ENCODE data around the gene RRP1.

The RRP1 gene

GRCh38 chr21:43749651-43750262 lies 39.6 kb upstream of the RRP1 start:
- DNase-seq (ENCODE audit: insufficient read length, low spot score) (no peak), FAIRE-seq (no peak)
- no peak for TF ChIP-seq SPI1 (IDR thresholded peaks at IDR 0.05; ENCODE audit: low read depth, low read length)
- no peak for TF ChIP-seq TAF1 (IDR thresholded peaks at IDR 0.05; ENCODE audit: low read depth, low read length)
- TF ChIP-seq POLR2AphosphoS5 (IDR thresholded peaks at IDR 0.05; ENCODE audit: low read depth, low read length), result no peak
- TF ChIP-seq PAX5 (IDR thresholded peaks at IDR 0.05; ENCODE audit: insufficient read depth, low read length, severe bottlenecking), result no peak
- TF ChIP-seq POU2F2 (IDR thresholded peaks at IDR 0.05; ENCODE audit: low read depth, low read length), result no peak
- no peak for TF ChIP-seq POLR2A (IDR thresholded peaks at IDR 0.05; ENCODE audit: low read depth, low read length)

DNA sequence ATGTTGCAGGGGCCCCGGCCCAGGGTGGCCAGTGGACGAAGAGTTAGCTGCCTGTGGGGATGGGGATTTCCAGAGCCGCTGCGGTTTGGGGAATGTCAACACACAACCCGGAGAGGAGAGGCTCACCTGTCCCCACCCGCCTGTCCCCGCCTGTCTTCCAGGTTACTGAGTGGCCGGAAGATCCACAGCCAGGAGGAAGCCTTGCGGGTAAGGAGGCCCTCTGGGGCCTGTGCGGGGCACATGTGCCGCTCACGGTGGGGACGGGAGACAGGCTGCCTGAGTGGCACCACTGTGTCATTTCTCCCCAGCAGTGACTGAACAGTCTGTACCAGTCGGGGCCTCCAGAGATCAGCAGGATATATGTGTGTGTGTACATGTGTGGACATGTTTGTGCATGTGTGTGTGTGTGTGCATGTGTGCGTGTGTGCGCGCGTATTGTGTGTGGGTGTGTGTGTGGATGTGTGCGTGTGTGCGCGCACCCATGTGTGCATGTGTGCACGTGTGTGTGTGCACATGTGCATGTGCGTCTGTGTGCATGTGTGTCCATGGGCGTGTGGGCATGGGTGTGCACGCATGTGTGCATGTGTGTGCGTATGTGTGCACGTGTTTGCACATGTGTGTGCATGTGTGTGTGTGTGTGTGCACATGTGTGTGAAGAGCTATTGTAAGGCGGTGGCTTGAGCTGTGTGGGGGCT lies 38.9 kb upstream of the RRP1 start:
- FAIRE-seq (peak; percentile 57), DNase-seq (ENCODE audit: insufficient read length, low spot score) (no peak)
- TF ChIP-seq POU2F2 (IDR thresholded peaks at IDR 0.05; ENCODE audit: low read depth, low read length) (0 out of 2 replicates have a peak, but pooled peaks have one; percentile 12), POLR2A (IDR thresholded peaks at IDR 0.05; ENCODE audit: low read depth, low read length) (no peak; the same call in 1 of the 2 replicates), PAX5 (IDR thresholded peaks at IDR 0.05; ENCODE audit: insufficient read depth, low read length, severe bottlenecking) (no peak), TAF1 (IDR thresholded peaks at IDR 0.05; ENCODE audit: low read depth, low read length) (no peak), POLR2AphosphoS5 (IDR thresholded peaks at IDR 0.05; ENCODE audit: low read depth, low read length) (0 out of 2 replicates have a peak, but pooled peaks have one; percentile 35), SPI1 (IDR thresholded peaks at IDR 0.05; ENCODE audit: low read depth, low read length) (no peak)

DNA sequence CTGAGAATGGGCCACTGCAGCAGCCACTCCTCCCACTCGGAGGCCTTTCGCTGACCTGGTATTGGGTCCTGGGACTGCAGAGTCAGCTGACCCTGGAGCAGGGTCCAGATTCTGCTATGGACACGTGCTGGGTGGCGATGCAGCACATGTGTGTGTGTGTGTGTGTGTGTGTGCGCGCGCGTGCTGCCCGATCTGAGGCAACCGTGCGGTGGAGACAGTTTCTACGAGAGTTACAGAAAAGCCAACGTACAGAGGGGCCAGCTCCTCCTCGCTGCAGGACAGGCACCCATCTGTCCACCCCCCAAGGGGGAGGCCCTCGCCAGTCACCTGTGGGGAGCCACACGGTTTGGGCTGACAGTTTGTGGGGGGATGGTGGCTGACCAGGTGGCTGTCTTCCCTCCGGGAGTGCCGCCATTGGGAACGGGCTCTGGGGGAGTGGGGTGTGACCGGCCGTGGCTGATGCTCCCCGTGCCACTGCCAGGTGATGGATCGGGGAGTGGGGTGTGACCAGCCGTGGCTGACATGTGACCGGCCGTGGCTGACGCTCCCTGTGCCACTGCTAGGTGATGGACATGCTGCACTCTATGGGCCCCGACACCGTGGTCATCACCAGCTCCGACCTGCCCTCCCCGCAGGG lies 37.3 kb upstream of the RRP1 start:
- FAIRE-seq (no peak), DNase-seq (ENCODE audit: insufficient read length, low spot score) (no peak)
- TF ChIP-seq POU2F2 (IDR thresholded peaks at IDR 0.05; ENCODE audit: low read depth, low read length), result no peak
- TF ChIP-seq PAX5 (IDR thresholded peaks at IDR 0.05; ENCODE audit: insufficient read depth, low read length, severe bottlenecking), result no peak
- no peak for TF ChIP-seq TAF1 (IDR thresholded peaks at IDR 0.05; ENCODE audit: low read depth, low read length)
- TF ChIP-seq SPI1 (IDR thresholded peaks at IDR 0.05; ENCODE audit: low read depth, low read length), result no peak
- TF ChIP-seq POLR2A (IDR thresholded peaks at IDR 0.05; ENCODE audit: low read depth, low read length), result no peak
- no peak for TF ChIP-seq POLR2AphosphoS5 (IDR thresholded peaks at IDR 0.05; ENCODE audit: low read depth, low read length)

- peak; percentile 70 for FAIRE-seq
- no peak for TF ChIP-seq POLR2A (IDR thresholded peaks at IDR 0.05; ENCODE audit: low read depth, low read length)
- no peak for TF ChIP-seq PAX5 (IDR thresholded peaks at IDR 0.05; ENCODE audit: insufficient read depth, low read length, severe bottlenecking)
- no peak for TF ChIP-seq SPI1 (IDR thresholded peaks at IDR 0.05; ENCODE audit: low read depth, low read length)
- no peak for TF ChIP-seq POLR2AphosphoS5 (IDR thresholded peaks at IDR 0.05; ENCODE audit: low read depth, low read length)
- no peak for TF ChIP-seq POU2F2 (IDR thresholded peaks at IDR 0.05; ENCODE audit: low read depth, low read length)
- TF ChIP-seq TAF1 (IDR thresholded peaks at IDR 0.05; ENCODE audit: low read depth, low read length), result no peak
- no peak for DNase-seq (ENCODE audit: insufficient read length, low spot score)
Measured at GRCh38 chr21:43752758-43753438, 36.5 kb upstream of the RRP1 start.

DNA sequence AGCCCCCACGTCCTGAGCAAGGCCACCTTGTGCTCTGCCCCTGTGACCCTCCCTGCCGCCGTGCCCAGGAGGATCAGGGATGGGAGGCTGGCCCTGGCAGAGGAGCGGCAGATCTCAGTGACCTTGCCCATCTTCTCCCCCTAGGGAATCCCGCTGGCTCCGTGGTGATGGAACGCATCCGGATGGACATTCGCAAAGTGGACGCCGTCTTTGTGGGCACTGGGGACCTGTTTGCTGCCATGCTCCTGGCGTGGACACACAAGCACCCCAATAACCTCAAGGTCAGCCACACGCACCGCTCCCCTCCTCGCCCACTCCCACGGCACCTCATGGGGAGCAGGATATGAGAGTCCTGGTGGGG lies 36.0 kb upstream of the RRP1 start:
- no peak for TF ChIP-seq POLR2AphosphoS5 (IDR thresholded peaks at IDR 0.05; ENCODE audit: low read depth, low read length)
- no peak for TF ChIP-seq PAX5 (IDR thresholded peaks at IDR 0.05; ENCODE audit: insufficient read depth, low read length, severe bottlenecking)
- TF ChIP-seq TAF1 (IDR thresholded peaks at IDR 0.05; ENCODE audit: low read depth, low read length), result no peak
- TF ChIP-seq POLR2A (IDR thresholded peaks at IDR 0.05; ENCODE audit: low read depth, low read length), result no peak
- TF ChIP-seq POU2F2 (IDR thresholded peaks at IDR 0.05; ENCODE audit: low read depth, low read length), result no peak
- TF ChIP-seq SPI1 (IDR thresholded peaks at IDR 0.05; ENCODE audit: low read depth, low read length), result no peak
- FAIRE-seq (no peak), DNase-seq (ENCODE audit: insufficient read length, low spot score) (no peak)

- TF ChIP-seq SPI1 (IDR thresholded peaks at IDR 0.05; ENCODE audit: low read depth, low read length), result 0 out of 2 replicates have a peak, but pooled peaks have one; percentile 4
- TF ChIP-seq POLR2A (IDR thresholded peaks at IDR 0.05; ENCODE audit: low read depth, low read length), result no peak
- no peak for TF ChIP-seq PAX5 (IDR thresholded peaks at IDR 0.05; ENCODE audit: insufficient read depth, low read length, severe bottlenecking)
- FAIRE-seq (no peak), DNase-seq (ENCODE audit: insufficient read length, low spot score) (no peak)
Measured at GRCh38 chr21:43754948-43755781, 34.2 kb upstream of the RRP1 start.

DNA sequence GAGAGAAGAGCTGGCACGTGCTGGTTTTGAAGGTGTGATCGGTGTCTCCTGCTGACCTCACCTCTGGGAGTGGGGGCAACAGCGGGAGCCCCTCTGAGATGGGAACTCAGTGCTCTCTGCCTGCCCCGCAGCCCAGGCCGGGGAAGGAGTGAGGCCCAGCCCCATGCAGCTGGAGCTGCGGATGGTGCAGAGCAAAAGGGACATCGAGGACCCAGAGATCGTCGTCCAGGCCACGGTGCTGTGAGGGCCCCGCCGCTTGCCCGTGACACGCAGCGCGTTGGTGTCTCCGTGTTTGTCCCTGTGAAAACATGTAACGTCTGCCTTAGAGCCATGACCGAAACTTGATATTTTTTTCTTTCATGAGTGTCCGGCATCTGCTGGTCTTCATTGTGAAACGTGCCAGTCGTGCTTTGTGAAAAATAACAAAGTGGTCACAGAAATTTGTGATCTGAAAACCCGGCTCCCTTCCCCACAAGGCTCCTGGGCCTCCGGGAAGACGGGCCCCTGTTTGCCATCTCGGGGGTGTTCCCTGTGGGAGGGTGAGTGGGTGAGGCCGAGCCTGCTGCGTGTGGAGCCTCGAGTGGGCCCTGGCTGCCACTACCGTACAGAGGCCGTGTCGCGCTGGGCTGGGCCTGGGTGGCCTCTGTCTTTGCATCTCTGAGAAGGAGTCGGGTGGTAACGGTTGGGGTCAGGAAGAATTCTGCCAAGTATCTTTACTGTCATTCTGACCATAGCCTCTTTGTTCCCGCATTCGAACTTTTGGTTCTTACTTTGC lies 33.4 kb upstream of the RRP1 start:
- DNase-seq (ENCODE audit: insufficient read length, low spot score) (no peak), FAIRE-seq (no peak)
- TF ChIP-seq PAX5 (IDR thresholded peaks at IDR 0.05; ENCODE audit: insufficient read depth, low read length, severe bottlenecking) (no peak), POU2F2 (IDR thresholded peaks at IDR 0.05; ENCODE audit: low read depth, low read length) (no peak), POLR2A (IDR thresholded peaks at IDR 0.05; ENCODE audit: low read depth, low read length) (no peak), TAF1 (IDR thresholded peaks at IDR 0.05; ENCODE audit: low read depth, low read length) (no peak), SPI1 (IDR thresholded peaks at IDR 0.05; ENCODE audit: low read depth, low read length) (no peak), POLR2AphosphoS5 (IDR thresholded peaks at IDR 0.05; ENCODE audit: low read depth, low read length) (no peak)

GRCh38 chr21:43757601-43758000 lies 31.8 kb upstream of the RRP1 start:
- TF ChIP-seq POLR2AphosphoS5 (IDR thresholded peaks at IDR 0.05; ENCODE audit: low read depth, low read length) (no peak), POU2F2 (IDR thresholded peaks at IDR 0.05; ENCODE audit: low read depth, low read length) (no peak), TAF1 (IDR thresholded peaks at IDR 0.05; ENCODE audit: low read depth, low read length) (no peak), POLR2A (IDR thresholded peaks at IDR 0.05; ENCODE audit: low read depth, low read length) (no peak), SPI1 (IDR thresholded peaks at IDR 0.05; ENCODE audit: low read depth, low read length) (no peak), PAX5 (IDR thresholded peaks at IDR 0.05; ENCODE audit: insufficient read depth, low read length, severe bottlenecking) (no peak)
- FAIRE-seq (no peak), DNase-seq (ENCODE audit: insufficient read length, low spot score) (no peak)
